ENCODE measurements around the gene ABCD3. TPM values are rescaled to one million over a fixed set of nuclear protein-coding genes. Genes with fewer than 3 reads are reported as not detected.

Gene ABCD3
- total and polyA plus RNA-seq, 2 of the 8 experiments (the other 6 are each of a cell fraction or from before 2014, with no cell fraction given) = 6.6 to 29.4 TPM

DNA sequence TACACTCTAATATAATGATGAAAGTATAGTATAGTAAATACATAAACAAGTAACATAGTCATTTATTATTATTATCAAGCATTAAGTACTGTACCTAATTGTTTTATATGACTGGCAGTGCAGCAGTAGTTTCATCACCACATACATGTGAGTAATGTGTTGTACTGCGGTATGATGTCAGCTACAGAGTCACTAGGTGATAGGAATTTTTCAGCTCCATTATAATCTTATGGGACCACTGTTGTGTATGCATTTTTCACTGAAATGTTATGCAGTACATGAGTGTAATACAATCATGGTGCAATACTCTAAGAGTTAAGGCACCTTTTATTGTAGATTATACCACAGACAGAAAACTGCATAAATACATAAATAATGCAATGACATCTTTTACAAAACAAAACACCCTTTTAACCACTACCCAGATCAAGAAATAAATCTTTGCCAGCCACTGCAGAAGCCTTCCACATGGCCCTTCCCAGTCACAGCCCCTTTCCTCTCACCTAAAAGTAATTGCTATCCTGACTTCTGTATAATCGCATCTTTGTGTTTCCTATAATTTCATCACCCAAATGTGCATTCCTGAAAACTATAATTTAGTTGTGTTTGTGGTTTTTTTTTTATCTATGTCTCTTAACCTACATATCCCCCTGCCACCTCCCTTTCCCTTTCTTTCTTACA, 16.3 kb downstream of the ABCD3 start:
- Histone ChIP-seq H2AFZ (ENCODE audit: low read length) (no peak overlapping the region), H3K4ac (replicated peaks; ENCODE audit: insufficient read length, low read depth, low read length) (no peak overlapping the region), H3K4me2 (ENCODE audit: insufficient read depth in 1 of 2, low read depth in 2 of 2, low read length in 2 of 2) (no peak overlapping the region), H4K20me1 (replicated peaks in 1 of 2; ENCODE audit: control insufficient read depth in 1 of 2, insufficient read depth in 2 of 2, low read length in 2 of 2) (no peaks in the 10 kb centered on the region), H3K9me3 (ENCODE audit: insufficient read depth in 2 of 2, low read depth in 1 of 2, low read length in 1 of 2) (peaks cover 2 to 4% of the 10 kb centered on the region in 2 experiments; a peak in 1 of 4 replicates), H3K4me3 (ENCODE audit: extremely low read depth in 1 of 4, insufficient read depth in 2 of 4, low read depth in 3 of 4, low read length in 4 of 4) (no peak overlapping the region), H3K4me1 (replicated peaks in 1 of 4; ENCODE audit: control insufficient read depth in 3 of 4, insufficient read depth in 4 of 4, low read length in 3 of 4) (no peaks in the 10 kb centered on the region), H3K27me3 (replicated peaks in 1 of 4; ENCODE audit: control insufficient read depth in 3 of 4, extremely low read depth in 1 of 4, insufficient read depth in 3 of 4, low read length in 3 of 4) (no peaks in the 10 kb centered on the region), H4K5ac (ENCODE audit: insufficient read length, low read depth, low read length) (no peak overlapping the region), H2AK5ac (ENCODE audit: low read depth, low read length) (no peak overlapping the region), H3K36me3 (ENCODE audit: control insufficient read depth in 2 of 4, insufficient read depth in 4 of 4, low read length in 3 of 4) (no peaks in the 10 kb centered on the region), H3K9ac (replicated peaks in 1 of 4; ENCODE audit: extremely low read depth in 1 of 4, low read depth in 3 of 4, low read length in 3 of 4) (no peak overlapping the region), H4K8ac (ENCODE audit: extremely low read depth, insufficient read depth, low read length) (no peak overlapping the region), H2BK15ac (ENCODE audit: low read length) (no peak overlapping the region), H3K79me1 (ENCODE audit: low read depth, low read length) (no peaks in the 10 kb centered on the region; the same call in 1 of the 2 replicates), H3K18ac (ENCODE audit: extremely low read depth, low read length) (no peak overlapping the region), H2BK20ac (ENCODE audit: low read length) (no peak overlapping the region), H2BK12ac (ENCODE audit: low read depth, low read length) (no peak overlapping the region), H3K23me2 (ENCODE audit: low read depth, low read length) (no peaks in the 10 kb centered on the region), H3K27ac (ENCODE audit: low read depth, low read length) (no peak overlapping the region), H3K56ac (replicated peaks; ENCODE audit: insufficient read length, low read depth, low read length) (no peak overlapping the region), H3K79me2 (ENCODE audit: control insufficient read depth in 1 of 2, insufficient read depth in 2 of 2, low read length in 2 of 2) (peaks cover 0 to 38% of the 10 kb centered on the region in 2 experiments; a peak in 2 of 4 replicates), H2BK120ac (replicated peaks; ENCODE audit: low read depth, low read length) (no peak overlapping the region), H3K23ac (ENCODE audit: insufficient read length) (no peak overlapping the region), H4K91ac (replicated peaks; ENCODE audit: insufficient read length, low read length) (no peak overlapping the region), H3K14ac (ENCODE audit: insufficient read length) (no peak overlapping the region), H2BK5ac (ENCODE audit: low read depth, low read length) (no peak overlapping the region)
- POLR2A ChIA-PET (ENCODE audit: partially characterized antibody) = no interaction called here
- TF ChIP-seq, protein P1, sequence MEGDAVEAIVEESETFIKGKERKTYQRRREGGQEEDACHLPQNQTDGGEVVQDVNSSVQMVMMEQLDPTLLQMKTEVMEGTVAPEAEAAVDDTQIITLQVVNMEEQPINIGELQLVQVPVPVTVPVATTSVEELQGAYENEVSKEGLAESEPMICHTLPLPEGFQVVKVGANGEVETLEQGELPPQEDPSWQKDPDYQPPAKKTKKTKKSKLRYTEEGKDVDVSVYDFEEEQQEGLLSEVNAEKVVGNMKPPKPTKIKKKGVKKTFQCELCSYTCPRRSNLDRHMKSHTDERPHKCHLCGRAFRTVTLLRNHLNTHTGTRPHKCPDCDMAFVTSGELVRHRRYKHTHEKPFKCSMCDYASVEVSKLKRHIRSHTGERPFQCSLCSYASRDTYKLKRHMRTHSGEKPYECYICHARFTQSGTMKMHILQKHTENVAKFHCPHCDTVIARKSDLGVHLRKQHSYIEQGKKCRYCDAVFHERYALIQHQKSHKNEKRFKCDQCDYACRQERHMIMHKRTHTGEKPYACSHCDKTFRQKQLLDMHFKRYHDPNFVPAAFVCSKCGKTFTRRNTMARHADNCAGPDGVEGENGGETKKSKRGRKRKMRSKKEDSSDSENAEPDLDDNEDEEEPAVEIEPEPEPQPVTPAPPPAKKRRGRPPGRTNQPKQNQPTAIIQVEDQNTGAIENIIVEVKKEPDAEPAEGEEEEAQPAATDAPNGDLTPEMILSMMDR (IDR thresholded peaks at IDR 0.05; ENCODE audit: control extremely low read depth in 1 of 3, insufficient read depth in 1 of 3, low read depth in 1 of 3, low read length in 3 of 3) = no peak
- no peak for TF ChIP-seq FOSL1 (IDR thresholded peaks at IDR 0.05; ENCODE audit: insufficient read depth, low read depth, low read length)
- no peak for TF ChIP-seq KDM4A (IDR thresholded peaks at IDR 0.05; ENCODE audit: low read depth, low read length, severe bottlenecking)
- TF ChIP-seq BRCA1 (IDR thresholded peaks at IDR 0.05; ENCODE audit: low read depth, low read length) = no peak
- no peak for TF ChIP-seq SUZ12 (IDR thresholded peaks at IDR 0.05; ENCODE audit: low read length)
- TF ChIP-seq POU5F1 (IDR thresholded peaks at IDR 0.05; ENCODE audit: low read depth, low read length) = no peak
- no peak for TF ChIP-seq CBX5 (IDR thresholded peaks at IDR 0.05; ENCODE audit: low read depth, low read length)
- TF ChIP-seq EGR1 (IDR thresholded peaks at IDR 0.05; ENCODE audit: borderline replicate concordance, low read depth, low read length) = no peak
- TF ChIP-seq EZH2 (IDR thresholded peaks at IDR 0.05; ENCODE audit: low read depth, low read length, severe bottlenecking) = no peak
- no peak for DNase-seq (ENCODE audit: low read depth in 1 of 2, low spot score in 2 of 2)
- FAIRE-seq = no peak
- 93% methylated on average over 2 of the region's 2 CpGs; no CpG with 5 or more reads in 1 of the 2 experiments for WGBS, 2 experiments (ENCODE audit: extremely low coverage in 1 of 2, insufficient coverage in 1 of 2, insufficient read length in 1 of 2, insufficient replicate concordance in 2 of 2, low coverage in 1 of 2, low lambda C conversion rate in 2 of 2, missing lambda C conversion rate in 1 of 2)
- CTCF ChIA-PET (ENCODE audit: partially characterized antibody) = interaction anchor here (0.6 to 1.0 kb wide), 2 partner anchors 9 to 69 kb away, joined by 3 read pairs; no protein-coding TSS in a partner anchor
